Stimulated activated CD4-positive, alpha-beta T cell treated with anti-CD3 and anti-CD28 coated beads, Interleukin-1b, Interleukin-23, amount 100 ng/mL, for 1 hour (primary cell): Measurements from ENCODE around the gene RHOC.

Experiments
- DNase-seq, 2 donors: peaks; one replicate each; pipeline ENCODE4 v3.0.0-alpha.2; 2020; ENCODE audit warnings: low read depth in 2 of 2

Gene RHOC

DNA sequence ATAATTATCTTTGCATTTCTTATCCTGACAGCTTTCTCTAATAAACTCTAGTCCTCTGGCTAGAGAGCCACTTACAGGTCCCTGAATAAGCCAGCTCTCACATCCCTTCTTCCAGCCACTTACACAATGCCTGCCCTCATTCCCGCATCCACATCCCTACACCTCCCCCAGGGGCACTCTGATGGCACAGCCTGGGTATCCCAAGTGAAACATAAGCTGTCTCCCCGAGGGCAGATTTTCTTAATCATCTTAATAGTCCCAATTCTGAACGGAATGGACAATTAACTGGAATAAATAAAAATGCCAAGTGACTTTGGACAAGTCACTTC, 4.9 kb downstream of the RHOC start:
- DNase-seq = no peak

GRCh38 chr1:112701227-112702066, 5.5 kb downstream of the RHOC start:
- DNase-seq = no peak

- no peak for DNase-seq
Observed at GRCh38 chr1:112700290-112701226, 6.4 kb downstream of the RHOC start.

DNA sequence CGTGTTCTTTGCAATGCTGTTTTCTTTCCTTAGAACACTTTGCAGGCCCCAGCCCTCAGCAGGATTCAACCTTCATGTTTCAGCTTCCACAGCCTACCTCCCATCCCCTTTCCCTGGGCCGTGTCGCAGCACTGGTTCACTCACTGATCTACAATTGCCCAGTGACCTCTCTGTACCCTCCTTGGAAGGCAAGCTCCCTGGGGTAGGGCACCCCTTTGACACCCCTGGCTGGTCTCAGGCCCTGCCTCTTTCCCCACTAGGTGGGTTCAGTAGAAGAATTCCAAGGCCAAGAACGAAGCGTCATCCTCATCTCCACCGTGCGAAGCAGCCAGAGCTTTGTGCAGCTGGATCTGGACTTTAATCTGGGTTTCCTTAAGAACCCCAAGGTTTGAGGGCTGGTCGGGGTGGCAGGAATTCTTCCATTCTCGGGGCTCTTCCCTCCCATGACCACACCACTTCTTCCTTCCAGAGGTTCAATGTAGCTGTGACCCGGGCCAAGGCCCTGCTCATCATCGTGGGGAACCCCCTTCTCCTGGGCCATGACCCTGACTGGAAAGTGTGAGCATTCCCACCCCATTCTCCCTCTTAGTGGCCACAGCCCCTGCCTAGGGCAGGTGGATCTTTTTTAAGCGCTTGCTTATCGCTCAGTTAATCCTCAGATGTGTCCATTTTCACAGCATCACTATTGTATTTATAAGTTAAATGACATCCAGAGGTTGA, 7.3 kb downstream of the RHOC start:
- no peak for DNase-seq

DNA sequence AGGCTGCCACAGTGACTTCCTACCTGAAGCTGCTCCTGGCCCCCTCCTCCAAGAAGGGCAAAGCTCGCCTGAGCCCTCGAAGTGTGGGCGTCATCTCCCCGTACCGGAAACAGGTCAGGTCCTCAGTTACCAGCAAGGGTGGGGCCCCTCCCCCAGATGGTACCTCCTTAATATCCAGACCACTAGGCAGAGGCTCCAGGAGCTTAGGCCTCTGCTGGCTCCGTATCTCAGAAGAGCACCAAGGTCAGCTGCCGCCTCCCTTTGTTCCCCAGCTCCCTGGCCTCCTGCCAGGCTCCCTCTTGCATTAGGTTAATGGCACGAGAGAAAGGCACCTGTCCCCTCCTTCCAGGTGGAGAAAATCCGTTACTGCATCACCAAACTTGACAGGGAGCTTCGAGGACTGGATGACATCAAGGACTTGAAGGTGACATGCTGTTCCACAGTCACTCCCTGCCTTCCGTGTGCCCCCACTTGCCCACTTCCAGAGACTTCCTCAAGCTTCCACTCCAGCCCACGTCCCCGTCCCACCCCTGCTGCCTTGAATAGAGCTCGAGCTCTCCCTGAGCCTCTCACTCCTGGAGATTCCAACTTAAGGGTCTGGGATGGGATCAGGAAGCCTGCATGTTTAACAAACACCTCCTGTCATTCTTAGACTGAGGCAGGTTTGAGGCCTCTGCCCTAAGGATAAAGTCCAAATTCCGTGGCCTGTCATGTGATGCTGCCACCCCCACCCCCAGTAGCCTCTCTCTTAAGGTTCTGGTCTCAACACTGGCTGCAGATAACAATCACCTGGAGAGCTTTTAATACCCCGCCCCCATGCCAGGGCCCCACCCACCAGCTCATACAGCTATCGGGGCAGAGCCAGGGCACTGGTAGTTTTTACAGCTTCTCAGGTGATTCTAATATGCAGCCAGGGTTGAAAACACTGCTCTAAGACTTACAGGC, 8.3 kb downstream of the RHOC start:
- DNase-seq = no peak

DNA sequence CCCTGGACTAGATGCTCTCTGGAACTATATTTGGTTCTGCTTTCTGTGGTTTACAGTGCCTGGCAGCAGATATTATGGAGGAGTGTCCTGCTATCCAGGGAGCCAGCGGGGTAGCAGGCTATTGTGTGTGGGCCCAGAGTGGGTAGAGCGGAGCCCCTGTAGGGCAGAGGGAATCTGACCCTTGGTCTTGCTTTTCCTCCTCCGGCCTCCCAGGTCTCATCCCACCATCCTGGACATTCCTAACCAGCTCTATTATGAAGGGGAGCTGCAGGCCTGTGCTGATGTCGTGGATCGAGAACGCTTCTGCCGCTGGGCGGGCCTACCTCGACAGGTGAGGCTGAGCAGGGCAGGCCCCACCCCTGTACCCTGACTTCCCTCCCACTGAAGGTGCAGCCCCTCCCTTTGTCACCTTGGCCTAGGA, 9.1 kb downstream of the RHOC start:
- no peak for DNase-seq

GRCh38 chr1:112696578-112697314, 10.2 kb downstream of the RHOC start:
- no peak for DNase-seq

DNA sequence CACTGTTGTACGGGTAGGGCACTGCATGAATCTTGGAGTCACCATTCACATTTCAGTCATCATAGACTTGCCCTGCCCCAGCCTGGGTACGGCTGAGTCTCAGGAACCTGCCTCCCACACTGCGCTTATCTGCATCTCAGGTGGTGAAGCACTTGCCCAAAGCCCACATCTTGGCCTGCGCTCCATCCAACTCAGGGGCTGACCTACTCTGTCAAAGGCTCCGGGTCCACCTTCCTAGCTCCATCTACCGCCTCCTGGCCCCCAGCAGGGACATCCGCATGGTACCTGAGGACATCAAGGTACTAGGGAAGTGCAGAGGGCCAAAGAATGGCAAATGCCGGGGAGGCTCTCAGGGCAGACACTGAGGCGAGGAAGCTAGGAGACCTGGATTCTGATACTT, 11.7 kb downstream of the RHOC start:
- DNase-seq = no peak

DNA sequence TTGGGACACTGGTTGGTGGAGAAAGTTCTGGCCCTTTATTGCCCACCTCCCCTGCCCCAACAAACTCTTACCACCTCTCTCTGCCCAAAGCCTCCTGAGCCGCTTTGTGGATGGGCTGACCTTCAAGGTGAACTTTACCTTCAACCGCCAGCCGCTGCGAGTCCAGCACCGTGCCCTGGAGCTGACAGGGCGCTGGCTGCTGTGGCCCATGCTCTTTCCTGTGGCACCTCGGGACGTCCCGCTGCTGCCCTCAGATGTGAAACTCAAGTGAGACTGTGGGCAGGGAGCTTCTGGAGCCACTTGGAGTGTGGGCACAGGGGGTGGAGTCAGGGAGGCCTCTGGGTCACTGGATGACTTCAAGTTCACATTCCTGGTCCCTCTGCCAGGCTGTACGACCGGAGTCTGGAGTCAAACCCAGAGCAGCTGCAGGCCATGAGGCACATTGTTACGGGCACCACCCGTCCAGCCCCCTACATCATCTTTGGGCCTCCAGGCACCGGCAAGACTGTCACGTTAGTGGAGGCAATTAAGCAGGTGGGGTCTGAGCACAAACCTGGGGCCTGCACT, 12.5 kb downstream of the RHOC start:
- no peak for DNase-seq

- DNase-seq = no peak
Observed at GRCh38 chr1:112693821-112694220, 13.1 kb downstream of the RHOC start.

DNA sequence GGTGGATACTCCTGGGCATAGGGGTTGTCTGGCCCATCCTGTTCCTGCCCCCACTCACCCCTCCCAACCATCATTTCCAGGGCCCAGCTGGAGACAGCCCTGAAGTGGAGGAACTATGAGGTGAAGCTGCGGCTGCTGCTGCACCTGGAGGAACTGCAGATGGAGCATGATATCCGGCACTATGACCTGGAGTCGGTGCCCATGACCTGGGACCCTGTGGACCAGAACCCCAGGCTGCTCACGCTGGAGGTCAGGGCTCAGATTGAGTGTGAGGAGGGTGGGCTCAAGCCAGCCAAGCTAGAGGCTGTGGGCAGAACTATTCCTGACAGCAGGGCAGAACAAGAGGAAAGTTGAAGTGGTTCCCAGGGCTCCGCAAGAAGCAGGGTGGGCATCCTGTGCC, 14.2 kb downstream of the RHOC start:
- no peak for DNase-seq

DNA sequence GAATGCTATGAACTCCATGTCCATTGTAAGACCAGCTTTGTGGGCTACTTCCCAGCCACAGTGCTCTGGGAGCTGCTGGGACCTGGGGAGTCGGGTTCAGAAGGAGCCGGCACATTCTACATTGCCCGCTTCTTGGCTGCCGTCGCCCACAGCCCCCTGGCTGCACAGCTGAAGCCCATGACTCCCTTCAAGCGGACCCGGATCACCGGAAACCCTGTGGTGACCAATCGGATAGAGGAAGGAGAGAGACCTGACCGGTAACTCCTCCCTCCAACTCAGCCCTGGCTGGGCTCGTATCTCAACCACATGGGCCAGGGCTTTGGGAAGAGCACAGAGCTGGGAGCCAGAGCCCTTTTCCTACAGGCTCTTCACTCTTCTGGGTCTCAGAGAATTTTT, 17.1 kb downstream of the RHOC start:
- DNase-seq = no peak

DNA sequence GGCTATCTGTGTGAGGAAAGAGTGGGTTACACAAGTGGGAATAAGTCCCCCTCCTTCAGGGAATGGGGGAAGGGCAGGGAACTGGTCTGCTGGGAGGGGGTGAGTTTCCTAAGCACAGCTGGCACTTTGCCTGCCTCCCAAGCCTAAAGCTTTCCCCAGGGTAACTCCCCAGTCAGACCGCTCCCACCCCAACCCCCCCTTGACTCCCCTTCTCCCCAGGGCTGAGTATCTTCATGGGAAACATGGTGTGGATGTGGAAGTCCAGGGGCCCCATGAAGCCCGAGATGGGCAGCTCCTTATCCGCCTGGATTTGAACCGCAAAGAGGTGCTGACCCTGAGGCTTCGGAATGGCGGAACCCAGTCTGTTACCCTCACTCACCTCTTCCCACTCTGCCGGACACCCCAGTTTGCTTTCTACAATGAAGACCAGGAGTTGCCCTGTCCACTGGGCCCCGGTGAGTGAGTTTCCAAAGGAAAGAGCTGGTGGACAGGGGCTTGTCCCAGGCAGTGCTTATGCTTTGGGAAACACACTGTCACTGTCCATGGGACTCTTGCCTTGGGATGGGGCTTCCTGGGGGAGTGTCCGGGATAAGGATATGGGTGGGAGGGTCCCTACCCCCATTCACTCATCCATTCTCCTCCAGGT, 17.6 kb downstream of the RHOC start:
- DNase-seq = no peak

GRCh38 chr1:112688781-112689193, 18.1 kb downstream of the RHOC start:
- DNase-seq = no peak

GRCh38 chr1:112687785-112688496, 19.0 kb downstream of the RHOC start:
- DNase-seq = no peak

GRCh38 chr1:112687361-112687760, 19.6 kb downstream of the RHOC start:
- no peak for DNase-seq

GRCh38 chr1:112686835-112687234, 20.1 kb downstream of the RHOC start:
- no peak for DNase-seq

DNA sequence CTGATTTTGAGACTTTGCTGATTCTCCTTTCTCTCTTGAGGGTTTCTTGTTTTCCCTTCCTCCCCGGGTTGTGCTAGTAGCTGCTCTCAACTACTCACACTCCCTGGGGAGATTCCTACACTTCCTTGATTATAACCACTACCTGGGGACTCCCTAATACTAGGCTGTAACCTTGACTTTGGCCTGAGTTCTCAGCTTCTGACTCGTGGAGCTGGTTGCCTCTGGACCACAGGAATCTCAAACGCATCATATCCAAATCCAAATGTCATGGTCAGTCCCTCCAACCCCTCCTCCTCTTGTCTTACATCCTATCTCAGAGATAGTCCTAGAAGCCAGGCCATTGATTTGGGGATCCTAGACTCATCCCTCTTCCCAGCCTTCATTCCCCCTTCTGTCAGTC, 20.5 kb downstream of the RHOC start:
- DNase-seq = no peak

- DNase-seq = no peak
Observed at GRCh38 chr1:112685913-112686312, 21.0 kb downstream of the RHOC start.
